ENCODE data around the gene KRT26. TPM values are rescaled to one million over a fixed set of nuclear protein-coding genes. Genes with fewer than 3 reads are reported as not detected.

Gene KRT26
- total RNA-seq, 1 experiment from 2014 or later: not detected

- DNase-seq (ENCODE audit: low spot score) (no peak), ATAC-seq (no peak)
- ChIA-PET POLR2A (no interaction called here), CTCF (no interaction called here)
- H3K4me3 Mint-ChIP-seq: no peak overlapping the region
- H3K36me3 Mint-ChIP-seq: no peaks in the 10 kb centered on the region
- TF ChIP-seq, protein P1, sequence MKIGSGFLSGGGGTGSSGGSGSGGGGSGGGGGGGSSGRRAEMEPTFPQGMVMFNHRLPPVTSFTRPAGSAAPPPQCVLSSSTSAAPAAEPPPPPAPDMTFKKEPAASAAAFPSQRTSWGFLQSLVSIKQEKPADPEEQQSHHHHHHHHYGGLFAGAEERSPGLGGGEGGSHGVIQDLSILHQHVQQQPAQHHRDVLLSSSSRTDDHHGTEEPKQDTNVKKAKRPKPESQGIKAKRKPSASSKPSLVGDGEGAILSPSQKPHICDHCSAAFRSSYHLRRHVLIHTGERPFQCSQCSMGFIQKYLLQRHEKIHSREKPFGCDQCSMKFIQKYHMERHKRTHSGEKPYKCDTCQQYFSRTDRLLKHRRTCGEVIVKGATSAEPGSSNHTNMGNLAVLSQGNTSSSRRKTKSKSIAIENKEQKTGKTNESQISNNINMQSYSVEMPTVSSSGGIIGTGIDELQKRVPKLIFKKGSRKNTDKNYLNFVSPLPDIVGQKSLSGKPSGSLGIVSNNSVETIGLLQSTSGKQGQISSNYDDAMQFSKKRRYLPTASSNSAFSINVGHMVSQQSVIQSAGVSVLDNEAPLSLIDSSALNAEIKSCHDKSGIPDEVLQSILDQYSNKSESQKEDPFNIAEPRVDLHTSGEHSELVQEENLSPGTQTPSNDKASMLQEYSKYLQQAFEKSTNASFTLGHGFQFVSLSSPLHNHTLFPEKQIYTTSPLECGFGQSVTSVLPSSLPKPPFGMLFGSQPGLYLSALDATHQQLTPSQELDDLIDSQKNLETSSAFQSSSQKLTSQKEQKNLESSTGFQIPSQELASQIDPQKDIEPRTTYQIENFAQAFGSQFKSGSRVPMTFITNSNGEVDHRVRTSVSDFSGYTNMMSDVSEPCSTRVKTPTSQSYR (CRISPR knock-in tag; IDR thresholded peaks at IDR 0.05): no peak
- TF ChIP-seq, protein P2, sequence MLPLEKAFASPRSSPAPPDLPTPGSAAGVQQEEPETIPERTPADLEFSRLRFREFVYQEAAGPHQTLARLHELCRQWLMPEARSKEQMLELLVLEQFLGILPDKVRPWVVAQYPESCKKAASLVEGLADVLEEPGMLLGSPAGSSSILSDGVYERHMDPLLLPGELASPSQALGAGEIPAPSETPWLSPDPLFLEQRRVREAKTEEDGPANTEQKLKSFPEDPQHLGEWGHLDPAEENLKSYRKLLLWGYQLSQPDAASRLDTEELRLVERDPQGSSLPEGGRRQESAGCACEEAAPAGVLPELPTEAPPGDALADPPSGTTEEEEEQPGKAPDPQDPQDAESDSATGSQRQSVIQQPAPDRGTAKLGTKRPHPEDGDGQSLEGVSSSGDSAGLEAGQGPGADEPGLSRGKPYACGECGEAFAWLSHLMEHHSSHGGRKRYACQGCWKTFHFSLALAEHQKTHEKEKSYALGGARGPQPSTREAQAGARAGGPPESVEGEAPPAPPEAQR (CRISPR knock-in tag; IDR thresholded peaks at IDR 0.05): no peak
- TF ChIP-seq ZNF416 (CRISPR knock-in tag; IDR thresholded peaks at IDR 0.05) (no peak), ZBTB43 (CRISPR knock-in tag; IDR thresholded peaks at IDR 0.05) (no peak), CBFB (CRISPR knock-in tag; IDR thresholded peaks at IDR 0.05; ENCODE audit: low read depth) (no peak), ZNF396 (CRISPR knock-in tag; IDR thresholded peaks at IDR 0.05; ENCODE audit: borderline replicate concordance) (no peak), ZNF121 (CRISPR knock-in tag; IDR thresholded peaks at IDR 0.05) (no peak), ZBTB21 (CRISPR knock-in tag; IDR thresholded peaks at IDR 0.05; ENCODE audit: borderline replicate concordance) (no peak), CREB1 (CRISPR knock-in tag; IDR thresholded peaks at IDR 0.05) (no peak), MAX (CRISPR knock-in tag; IDR thresholded peaks at IDR 0.05) (no peak)
- TF ChIP-seq, protein P3, sequence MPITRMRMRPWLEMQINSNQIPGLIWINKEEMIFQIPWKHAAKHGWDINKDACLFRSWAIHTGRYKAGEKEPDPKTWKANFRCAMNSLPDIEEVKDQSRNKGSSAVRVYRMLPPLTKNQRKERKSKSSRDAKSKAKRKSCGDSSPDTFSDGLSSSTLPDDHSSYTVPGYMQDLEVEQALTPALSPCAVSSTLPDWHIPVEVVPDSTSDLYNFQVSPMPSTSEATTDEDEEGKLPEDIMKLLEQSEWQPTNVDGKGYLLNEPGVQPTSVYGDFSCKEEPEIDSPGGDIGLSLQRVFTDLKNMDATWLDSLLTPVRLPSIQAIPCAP (CRISPR knock-in tag; IDR thresholded peaks at IDR 0.05): no peak
- TF ChIP-seq, protein P4, sequence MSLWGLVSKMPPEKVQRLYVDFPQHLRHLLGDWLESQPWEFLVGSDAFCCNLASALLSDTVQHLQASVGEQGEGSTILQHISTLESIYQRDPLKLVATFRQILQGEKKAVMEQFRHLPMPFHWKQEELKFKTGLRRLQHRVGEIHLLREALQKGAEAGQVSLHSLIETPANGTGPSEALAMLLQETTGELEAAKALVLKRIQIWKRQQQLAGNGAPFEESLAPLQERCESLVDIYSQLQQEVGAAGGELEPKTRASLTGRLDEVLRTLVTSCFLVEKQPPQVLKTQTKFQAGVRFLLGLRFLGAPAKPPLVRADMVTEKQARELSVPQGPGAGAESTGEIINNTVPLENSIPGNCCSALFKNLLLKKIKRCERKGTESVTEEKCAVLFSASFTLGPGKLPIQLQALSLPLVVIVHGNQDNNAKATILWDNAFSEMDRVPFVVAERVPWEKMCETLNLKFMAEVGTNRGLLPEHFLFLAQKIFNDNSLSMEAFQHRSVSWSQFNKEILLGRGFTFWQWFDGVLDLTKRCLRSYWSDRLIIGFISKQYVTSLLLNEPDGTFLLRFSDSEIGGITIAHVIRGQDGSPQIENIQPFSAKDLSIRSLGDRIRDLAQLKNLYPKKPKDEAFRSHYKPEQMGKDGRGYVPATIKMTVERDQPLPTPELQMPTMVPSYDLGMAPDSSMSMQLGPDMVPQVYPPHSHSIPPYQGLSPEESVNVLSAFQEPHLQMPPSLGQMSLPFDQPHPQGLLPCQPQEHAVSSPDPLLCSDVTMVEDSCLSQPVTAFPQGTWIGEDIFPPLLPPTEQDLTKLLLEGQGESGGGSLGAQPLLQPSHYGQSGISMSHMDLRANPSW (CRISPR knock-in tag; conservative IDR thresholded peaks at IDR 0.05; ENCODE audit: low read depth): no peak
- no peaks in the 10 kb centered on the region for H3K9me3 Mint-ChIP-seq
- H3K4me1 Mint-ChIP-seq: no peaks in the 10 kb centered on the region
- H3K27me3 Mint-ChIP-seq (ENCODE audit: low read depth): peaks cover 4% of the 10 kb centered on the region; the same call in 1 of the 2 replicates
- H3K27ac Mint-ChIP-seq: no peak overlapping the region
Observed at GRCh38 chr17:40718930-40719329, 53.1 kb downstream of the KRT26 start.

DNA sequence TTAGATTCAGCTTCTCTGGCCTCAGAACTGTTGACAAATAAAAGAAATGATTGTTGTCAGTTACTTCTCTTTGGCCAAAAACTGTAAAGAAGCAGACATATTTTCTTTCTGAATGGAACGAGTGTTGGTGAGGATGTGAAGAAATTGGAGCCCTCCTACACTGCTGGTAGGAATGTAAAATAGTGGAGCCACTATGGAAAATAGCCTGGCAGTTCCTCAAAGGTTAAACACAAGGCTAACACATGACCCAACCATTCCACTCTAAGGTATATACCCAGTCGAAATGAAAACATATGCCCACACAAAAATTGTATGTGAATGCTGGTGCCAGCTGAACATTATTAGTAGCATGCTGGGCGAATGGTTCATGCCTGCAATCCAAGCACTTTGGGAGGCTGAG is 54.2 kb downstream of the KRT26 start:
- CTCF ChIA-PET: interaction anchor here (1.0 kb wide), 1 partner anchor 98 kb away, joined by 3 read pairs; no protein-coding TSS in a partner anchor
- H3K36me3 Mint-ChIP-seq: no peaks in the 10 kb centered on the region
- H3K4me1 Mint-ChIP-seq: no peaks in the 10 kb centered on the region
- no peak overlapping the region for H3K27ac Mint-ChIP-seq
- DNase-seq (ENCODE audit: low spot score) (no peak), ATAC-seq (no peak)
- POLR2A ChIA-PET: no interaction called here
- no peaks in the 10 kb centered on the region for H3K27me3 Mint-ChIP-seq (ENCODE audit: low read depth)
- no peak for TF ChIP-seq ZNF396 (CRISPR knock-in tag; IDR thresholded peaks at IDR 0.05; ENCODE audit: borderline replicate concordance)
- TF ChIP-seq, protein P5, sequence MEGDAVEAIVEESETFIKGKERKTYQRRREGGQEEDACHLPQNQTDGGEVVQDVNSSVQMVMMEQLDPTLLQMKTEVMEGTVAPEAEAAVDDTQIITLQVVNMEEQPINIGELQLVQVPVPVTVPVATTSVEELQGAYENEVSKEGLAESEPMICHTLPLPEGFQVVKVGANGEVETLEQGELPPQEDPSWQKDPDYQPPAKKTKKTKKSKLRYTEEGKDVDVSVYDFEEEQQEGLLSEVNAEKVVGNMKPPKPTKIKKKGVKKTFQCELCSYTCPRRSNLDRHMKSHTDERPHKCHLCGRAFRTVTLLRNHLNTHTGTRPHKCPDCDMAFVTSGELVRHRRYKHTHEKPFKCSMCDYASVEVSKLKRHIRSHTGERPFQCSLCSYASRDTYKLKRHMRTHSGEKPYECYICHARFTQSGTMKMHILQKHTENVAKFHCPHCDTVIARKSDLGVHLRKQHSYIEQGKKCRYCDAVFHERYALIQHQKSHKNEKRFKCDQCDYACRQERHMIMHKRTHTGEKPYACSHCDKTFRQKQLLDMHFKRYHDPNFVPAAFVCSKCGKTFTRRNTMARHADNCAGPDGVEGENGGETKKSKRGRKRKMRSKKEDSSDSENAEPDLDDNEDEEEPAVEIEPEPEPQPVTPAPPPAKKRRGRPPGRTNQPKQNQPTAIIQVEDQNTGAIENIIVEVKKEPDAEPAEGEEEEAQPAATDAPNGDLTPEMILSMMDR (IDR thresholded peaks at IDR 0.05): no peak
- H3K9me3 Mint-ChIP-seq: peaks cover 5% of the 10 kb centered on the region; the same call in 1 of the 2 replicates
- no peak overlapping the region for H3K4me3 Mint-ChIP-seq

Other genes starting within 250 kb of the KRT26 start
- 0.37 to 0.92 TPM (median 0.57 TPM) in 3 replicates for gene CCR7, start 206.7 kb downstream of the KRT26 start, total RNA-seq (2021)
- gene SMARCE1, start 124.4 kb downstream of the KRT26 start, total RNA-seq (2021): 109 to 114 TPM (median 114 TPM) in 3 replicates
- 0.09 to 0.34 TPM (median 0.30 TPM) in 3 replicates for gene KRT222, start 107.0 kb downstream of the KRT26 start, total RNA-seq (2021)
- gene KRT24, start 68.4 kb downstream of the KRT26 start, total RNA-seq (2021): not detected in 3 replicates
- gene KRT25, start 16.9 kb downstream of the KRT26 start, total RNA-seq (2021): not detected in 3 replicates
- not detected in 3 replicates for gene KRT27, start 10.3 kb upstream of the KRT26 start, total RNA-seq (2021)
- not detected in 3 replicates for gene KRT28, start 27.8 kb upstream of the KRT26 start, total RNA-seq (2021)
- 23.2 to 27.6 TPM (median 24.2 TPM) in 3 replicates for gene KRT10, start 50.4 kb upstream of the KRT26 start, total RNA-seq (2021)
- not detected in 3 replicates for gene KRT12, start 95.0 kb upstream of the KRT26 start, total RNA-seq (2021)
- 0.21 to 0.42 TPM (median 0.30 TPM) in 3 replicates for gene KRT20, start 113.0 kb upstream of the KRT26 start, total RNA-seq (2021)
- gene KRT23, start 165.4 kb upstream of the KRT26 start, total RNA-seq (2021): not detected in 3 replicates
- gene KRT39, start 194.7 kb upstream of the KRT26 start, total RNA-seq (2021): not detected in 3 replicates
- not detected in 3 replicates for gene KRT40, start 212.1 kb upstream of the KRT26 start, total RNA-seq (2021)
- not detected in 3 replicates for gene KRTAP3-3, start 222.0 kb upstream of the KRT26 start, total RNA-seq (2021)
- not detected in 3 replicates for gene KRTAP3-2, start 227.7 kb upstream of the KRT26 start, total RNA-seq (2021)
- not detected in 3 replicates for gene KRTAP3-1, start 236.9 kb upstream of the KRT26 start, total RNA-seq (2021)